Liver (tissue), 9 donors: ENCODE data around the gene BRSK1. TPM values are rescaled to one million over a fixed set of nuclear protein-coding genes. Genes with fewer than 3 reads are reported as not detected.

Experiments used
- DNase-seq: peaks from one replicate; pipeline ENCODE4 v3.0.0-alpha.2; 2017; ENCODE audit warnings: low spot score
- H3K27ac ChIP-seq, 2 donors: one replicate each; pipeline ENCODE4 v1.7.0; 2013; ENCODE audit warnings: inconsistent platforms in 2 of 2, low read length in 2 of 2, control low read depth in 1 of 2, low read depth in 1 of 2, mild to moderate bottlenecking in 1 of 2
- H3K27me3 ChIP-seq, 4 donors: one replicate each; pipeline versions ENCODE4 v1.6.1 to v1.7.0; 2013; ENCODE audit warnings: low read length in 3 of 4, inconsistent platforms in 1 of 4, mild to moderate bottlenecking in 1 of 4, moderate library complexity in 1 of 4; ENCODE audit not compliant: control insufficient read depth in 4 of 4, insufficient read depth in 4 of 4
- H3K36me3 ChIP-seq, 4 donors: one replicate each; pipeline versions ENCODE4 v1.6.1 to v1.7.0; 2013; ENCODE audit warnings: low read length in 3 of 4, mild to moderate bottlenecking in 3 of 4, low read depth in 1 of 4, moderate library complexity in 1 of 4; ENCODE audit not compliant: control insufficient read depth in 4 of 4, insufficient read depth in 3 of 4
- H3K4me1 ChIP-seq, 4 donors: one replicate each; pipeline versions ENCODE4 v1.6.1 to v1.7.0; 2013; ENCODE audit warnings: low read length in 3 of 4, mild to moderate bottlenecking in 3 of 4, moderate library complexity in 1 of 4; ENCODE audit not compliant: control insufficient read depth in 4 of 4, insufficient read depth in 4 of 4
- H3K4me3 ChIP-seq, 3 donors: one replicate each; pipeline versions ENCODE4 v1.6.1 to v1.7.0; 2013; ENCODE audit warnings: low read length in 3 of 3, control low read depth in 1 of 3, low read depth in 1 of 3, mild to moderate bottlenecking in 1 of 3
- H3K9ac ChIP-seq, 2 donors: one replicate each; pipeline ENCODE4 v1.7.0; 2013; ENCODE audit warnings: low read length in 2 of 2, mild to moderate bottlenecking in 2 of 2, moderate library complexity in 2 of 2, control low read depth in 1 of 2, low read depth in 1 of 2
- H3K9me3 ChIP-seq, 4 donors: one replicate each; pipeline versions ENCODE4 v1.6.1 to v1.7.0; 2013; ENCODE audit warnings: low read length in 3 of 4; ENCODE audit not compliant: control insufficient read depth in 4 of 4
- ATF3 ChIP-seq: IDR thresholded peaks from 2 replicates; pipeline ENCODE4 v1.6.1; 2016; ENCODE audit warnings: antibody characterized with exemption
- CTCF ChIP-seq: fragments of 150-350 bp; IDR thresholded peaks from 2 replicates; pipeline ENCODE4 v1.5.1; 2017; ENCODE audit warnings: improper control_type of control experiment, low read depth, low read length; ENCODE audit not compliant: missing input control
- EGR1 ChIP-seq, 2 donors: IDR thresholded peaks; 2 replicates each; pipeline ENCODE4 v1.6.1; 2016 to 2018; ENCODE audit warnings: antibody characterized with exemption in 2 of 2, low read depth in 2 of 2
- FOXA2 ChIP-seq: IDR thresholded peaks from 2 replicates; pipeline ENCODE4 v1.6.1; 2016; ENCODE audit warnings: antibody characterized with exemption
- GABPA ChIP-seq, 2 donors: IDR thresholded peaks in 1 of 2; conservative IDR thresholded peaks in 1 of 2; 2 replicates each; pipeline ENCODE4 v1.6.1; 2016; ENCODE audit warnings: antibody characterized with exemption in 2 of 2, mild to moderate bottlenecking in 1 of 2, moderate library complexity in 1 of 2
- HNF4A ChIP-seq, 2 donors: conservative IDR thresholded peaks; 2 replicates each; pipeline ENCODE4 v1.6.1; 2016; ENCODE audit warnings: antibody characterized with exemption in 2 of 2, mild to moderate bottlenecking in 2 of 2
- HNF4G ChIP-seq: IDR thresholded peaks from 2 replicates; pipeline ENCODE4 v1.6.1; 2016; ENCODE audit warnings: antibody characterized with exemption
- JUND ChIP-seq, 2 donors: IDR thresholded peaks; 2 replicates each; pipeline ENCODE4 v1.6.1; 2016; ENCODE audit warnings: antibody characterized with exemption in 2 of 2
- MAX ChIP-seq: IDR thresholded peaks from 2 replicates; pipeline ENCODE4 v1.6.1; 2016; ENCODE audit warnings: antibody characterized with exemption
- NR2F2 ChIP-seq: IDR thresholded peaks from 2 replicates; pipeline ENCODE4 v1.6.1; 2016; ENCODE audit warnings: antibody characterized with exemption
- RAD21 ChIP-seq, 2 donors: IDR thresholded peaks; 2 replicates each; pipeline ENCODE4 v1.6.1; 2016; ENCODE audit warnings: antibody characterized with exemption in 2 of 2, mild to moderate bottlenecking in 2 of 2
- REST ChIP-seq: IDR thresholded peaks from 2 replicates; pipeline ENCODE4 v1.6.1; 2016; ENCODE audit warnings: antibody characterized with exemption, mild to moderate bottlenecking
- RXRA ChIP-seq, 2 donors: IDR thresholded peaks; 2 replicates each; pipeline ENCODE4 v1.6.1; 2017 to 2018; ENCODE audit warnings: antibody characterized with exemption in 2 of 2, mild to moderate bottlenecking in 1 of 2
- SP1 ChIP-seq: IDR thresholded peaks from 2 replicates; pipeline ENCODE4 v1.6.1; 2018; ENCODE audit warnings: antibody characterized with exemption, mild to moderate bottlenecking
- TAF1 ChIP-seq: conservative IDR thresholded peaks from 2 replicates; pipeline ENCODE4 v1.6.1; 2016; ENCODE audit warnings: antibody characterized with exemption, mild to moderate bottlenecking
- ZBTB33 ChIP-seq: IDR thresholded peaks from 2 replicates; pipeline ENCODE4 v1.6.1; 2016; ENCODE audit warnings: antibody characterized with exemption
- WGBS: extraction: QIAGEN DNeasy Blood & Tissue Kit; methylation state at CpG from one replicate; pipeline ENCODE4 v1.1.7; 2013; 5-methylcytosine and 5-hydroxymethylcytosine counted together
- polyA plus RNA-seq, 2 donors: library from polyadenylated mRNA; stranded (reverse) in 1 of 2; unstranded in 1 of 2; fragments of 200-250 nt in 1 of 2; fragments of >200 nt in 1 of 2; fragmentation: Nextera tagmentation in 1 of 2; extraction: Ambion mirVana in 1 of 2; gene quantifications; one replicate each; pipeline versions ENCODE4 v1.2.1 to v1.2.3, GENCODE V29; 2013 to 2015
- total RNA-seq, 2 donors: library from RNA; depleted of rRNA; stranded (reverse); fragments of >200 nt; gene quantifications; one replicate each; pipeline ENCODE4 v1.2.3, GENCODE V29; 2014
- donor health status: healthy.
- donor health status: healthy.
- donor health status: healthy.
- donor health status: healthy.
- donor health status: healthy.

BRSK1 gene
- total and polyA plus RNA-seq, 4 donors, result 0.10 to 0.65 (median 0.42) TPM; not detected in 1

- Histone ChIP-seq H3K4me1 (peaks cover 0 to 1% (median 0%) of the 10 kb centered on the region in 4 donors), H3K4me3 (no peak overlapping the region), H3K27ac (no peak overlapping the region), H3K36me3 (peaks cover 0 to 7% (median 0%) of the 10 kb centered on the region in 4 donors), H3K9me3 (no peaks in the 10 kb centered on the region), H3K27me3 (peaks cover 0 to 6% (median 4%) of the 10 kb centered on the region in 4 donors), H3K9ac (no peak overlapping the region)
- WGBS, result 87% methylated on average over 22 of the region's 22 CpGs
- TF ChIP-seq ZBTB33, result no peak
- TF ChIP-seq JUND (IDR thresholded peaks at IDR 0.05), result no peak
- no peak for TF ChIP-seq MAX
- no peak for TF ChIP-seq ATF3
- TF ChIP-seq NR2F2, result no peak
- TF ChIP-seq CTCF, result no peak
- TF ChIP-seq HNF4A (conservative IDR thresholded peaks at IDR 0.05), result no peak
- TF ChIP-seq REST, result no peak
- TF ChIP-seq EGR1 (IDR thresholded peaks at IDR 0.05; ENCODE audit: low read depth in 2 of 2), result no peak
- TF ChIP-seq RAD21 (IDR thresholded peaks at IDR 0.05), result no peak
- no peak for TF ChIP-seq FOXA2
- DNase-seq, result no peak
Measured at GRCh38 chr19:55348317-55349034, 64.7 kb downstream of the BRSK1 start.

GRCh38 chr19:55350620-55351315 lies 67.0 kb downstream of the BRSK1 start:
- Histone ChIP-seq H3K9ac (no peak overlapping the region), H3K4me3 (no peak overlapping the region), H3K27ac (no peak overlapping the region), H3K27me3 (peaks cover 0 to 8% (median 6%) of the 10 kb centered on the region in 4 donors), H3K4me1 (peaks cover 0 to 4% (median 1%) of the 10 kb centered on the region in 4 donors), H3K9me3 (no peaks in the 10 kb centered on the region), H3K36me3 (peaks cover 0 to 2% (median 0%) of the 10 kb centered on the region in 4 donors)
- DNase-seq, result no peak
- WGBS, result 79% methylated on average over 11 of the region's 11 CpGs
- TF ChIP-seq EGR1 (IDR thresholded peaks at IDR 0.05; ENCODE audit: low read depth in 2 of 2) (no peak), CTCF (no peak), SP1 (no peak), RXRA (IDR thresholded peaks at IDR 0.05) (no peak), RAD21 (IDR thresholded peaks at IDR 0.05) (no peak), TAF1 (no peak), HNF4G (no peak), MAX (no peak), HNF4A (conservative IDR thresholded peaks at IDR 0.05) (no peak), NR2F2 (no peak), GABPA (IDR thresholded peaks at IDR 0.05 in 1 of 2, conservative IDR thresholded peaks at IDR 0.05 in 1 of 2) (no peak), JUND (IDR thresholded peaks at IDR 0.05) (no peak), ATF3 (no peak)
